ENCODE results near the gene KNDC1. TPM values are rescaled to one million over a fixed set of nuclear protein-coding genes. Genes with fewer than 3 reads are reported as not detected.

The KNDC1 gene
- total and polyA plus RNA-seq, 2 experiments from 2014 or later, result 1.8 to 16.0 TPM

DNA sequence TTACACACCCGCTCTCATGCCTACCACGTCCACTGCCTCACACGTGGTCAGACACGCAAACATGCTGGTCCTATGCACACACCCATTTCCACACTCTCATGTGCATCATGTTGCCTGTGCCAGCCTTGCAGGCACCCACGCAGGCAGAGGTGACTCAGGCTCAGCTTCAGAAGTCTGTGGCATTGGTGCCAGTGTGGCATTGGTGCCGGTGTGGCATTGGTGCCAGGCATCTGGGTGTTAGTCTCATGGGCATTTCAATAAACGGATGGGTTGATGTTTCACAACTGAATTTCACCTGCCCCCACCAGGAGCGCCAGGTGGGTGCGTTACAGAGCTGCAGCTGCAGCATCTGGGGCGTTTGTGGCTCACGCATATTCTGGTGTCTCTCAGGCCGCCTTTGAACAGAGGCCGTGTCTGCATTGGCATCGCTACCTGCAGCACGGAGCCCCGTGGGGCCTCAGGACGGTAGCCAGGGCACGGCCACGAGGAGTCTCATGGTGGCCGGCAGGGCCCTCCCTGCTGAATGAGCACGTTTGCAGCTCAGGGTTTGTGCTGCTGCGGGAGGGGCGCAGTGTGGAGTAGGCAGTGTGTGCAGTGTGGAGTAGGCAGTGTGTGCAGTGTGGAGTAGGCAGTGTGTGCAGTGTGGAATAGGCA is 24.7 kb downstream of the KNDC1 start (continued):
- TF ChIP-seq ZNF114 (CRISPR knock-in tag; IDR thresholded peaks at IDR 0.05) (no peak), POLR2AphosphoS5 (IDR thresholded peaks at IDR 0.05; ENCODE audit: low read depth) (no peak)

DNA sequence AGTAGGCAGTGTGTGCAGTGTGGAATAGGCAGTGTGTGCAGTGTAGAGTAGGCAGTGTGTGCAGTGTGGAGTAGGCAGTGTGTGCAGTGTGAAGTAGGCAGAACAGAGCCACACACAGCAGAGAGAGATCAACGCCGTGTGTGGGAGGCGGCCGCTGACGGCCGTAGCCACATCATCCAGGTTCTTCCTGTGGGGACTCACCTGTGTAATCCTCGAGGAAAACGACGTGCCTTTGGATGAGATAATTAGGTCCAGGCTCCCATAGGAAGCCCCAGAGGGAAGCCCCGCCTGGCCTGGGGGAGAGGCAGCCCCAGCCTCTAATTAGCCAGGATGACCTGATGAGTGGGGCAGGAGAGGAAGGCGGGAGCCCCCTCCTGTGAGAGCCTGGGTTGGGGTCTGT is 25.4 kb downstream of the KNDC1 start:
- ATAC-seq (no peak), DNase-seq (ENCODE audit: low spot score) (no peak)
- Histone ChIP-seq H3K27me3 (ENCODE audit: insufficient read depth) (no peaks in the 10 kb centered on the region), H3K36me3 (ENCODE audit: insufficient read depth) (no peaks in the 10 kb centered on the region), H3K4me2 (no peak overlapping the region), H3K79me2 (replicated peaks; ENCODE audit: insufficient read depth) (no peaks in the 10 kb centered on the region), H2AFZ (no peak overlapping the region), H3K9me2 (ENCODE audit: insufficient read depth) (no peaks in the 10 kb centered on the region), H4K20me1 (replicated peaks; ENCODE audit: insufficient read depth) (no peaks in the 10 kb centered on the region), H3K4me3 (no peak overlapping the region), H3K27ac (ENCODE audit: low read depth) (no peak overlapping the region), H3K4me1 (ENCODE audit: insufficient read depth) (no peaks in the 10 kb centered on the region), H3F3A (replicated peaks; ENCODE audit: low read depth) (no peaks in the 10 kb centered on the region)
- TF ChIP-seq EZH2 (IDR thresholded peaks at IDR 0.05; ENCODE audit: low read depth, unreplicated experiment) (no peak), EZH2phosphoT487 (IDR thresholded peaks at IDR 0.05; ENCODE audit: unreplicated experiment) (no peak), CREB1 (CRISPR knock-in tag; IDR thresholded peaks at IDR 0.05; ENCODE audit: low read depth) (no peak), JUNB (IDR thresholded peaks at IDR 0.05; ENCODE audit: unreplicated experiment) (no peak), NANOG (IDR thresholded peaks at IDR 0.05; ENCODE audit: borderline replicate concordance) (no peak), ZNF114 (CRISPR knock-in tag; IDR thresholded peaks at IDR 0.05) (no peak)
- TF ChIP-seq, protein P1, sequence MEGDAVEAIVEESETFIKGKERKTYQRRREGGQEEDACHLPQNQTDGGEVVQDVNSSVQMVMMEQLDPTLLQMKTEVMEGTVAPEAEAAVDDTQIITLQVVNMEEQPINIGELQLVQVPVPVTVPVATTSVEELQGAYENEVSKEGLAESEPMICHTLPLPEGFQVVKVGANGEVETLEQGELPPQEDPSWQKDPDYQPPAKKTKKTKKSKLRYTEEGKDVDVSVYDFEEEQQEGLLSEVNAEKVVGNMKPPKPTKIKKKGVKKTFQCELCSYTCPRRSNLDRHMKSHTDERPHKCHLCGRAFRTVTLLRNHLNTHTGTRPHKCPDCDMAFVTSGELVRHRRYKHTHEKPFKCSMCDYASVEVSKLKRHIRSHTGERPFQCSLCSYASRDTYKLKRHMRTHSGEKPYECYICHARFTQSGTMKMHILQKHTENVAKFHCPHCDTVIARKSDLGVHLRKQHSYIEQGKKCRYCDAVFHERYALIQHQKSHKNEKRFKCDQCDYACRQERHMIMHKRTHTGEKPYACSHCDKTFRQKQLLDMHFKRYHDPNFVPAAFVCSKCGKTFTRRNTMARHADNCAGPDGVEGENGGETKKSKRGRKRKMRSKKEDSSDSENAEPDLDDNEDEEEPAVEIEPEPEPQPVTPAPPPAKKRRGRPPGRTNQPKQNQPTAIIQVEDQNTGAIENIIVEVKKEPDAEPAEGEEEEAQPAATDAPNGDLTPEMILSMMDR (conservative IDR thresholded peaks at IDR 0.05; ENCODE audit: low read depth in 2 of 2), result no peak
- TF ChIP-seq, protein P2, sequence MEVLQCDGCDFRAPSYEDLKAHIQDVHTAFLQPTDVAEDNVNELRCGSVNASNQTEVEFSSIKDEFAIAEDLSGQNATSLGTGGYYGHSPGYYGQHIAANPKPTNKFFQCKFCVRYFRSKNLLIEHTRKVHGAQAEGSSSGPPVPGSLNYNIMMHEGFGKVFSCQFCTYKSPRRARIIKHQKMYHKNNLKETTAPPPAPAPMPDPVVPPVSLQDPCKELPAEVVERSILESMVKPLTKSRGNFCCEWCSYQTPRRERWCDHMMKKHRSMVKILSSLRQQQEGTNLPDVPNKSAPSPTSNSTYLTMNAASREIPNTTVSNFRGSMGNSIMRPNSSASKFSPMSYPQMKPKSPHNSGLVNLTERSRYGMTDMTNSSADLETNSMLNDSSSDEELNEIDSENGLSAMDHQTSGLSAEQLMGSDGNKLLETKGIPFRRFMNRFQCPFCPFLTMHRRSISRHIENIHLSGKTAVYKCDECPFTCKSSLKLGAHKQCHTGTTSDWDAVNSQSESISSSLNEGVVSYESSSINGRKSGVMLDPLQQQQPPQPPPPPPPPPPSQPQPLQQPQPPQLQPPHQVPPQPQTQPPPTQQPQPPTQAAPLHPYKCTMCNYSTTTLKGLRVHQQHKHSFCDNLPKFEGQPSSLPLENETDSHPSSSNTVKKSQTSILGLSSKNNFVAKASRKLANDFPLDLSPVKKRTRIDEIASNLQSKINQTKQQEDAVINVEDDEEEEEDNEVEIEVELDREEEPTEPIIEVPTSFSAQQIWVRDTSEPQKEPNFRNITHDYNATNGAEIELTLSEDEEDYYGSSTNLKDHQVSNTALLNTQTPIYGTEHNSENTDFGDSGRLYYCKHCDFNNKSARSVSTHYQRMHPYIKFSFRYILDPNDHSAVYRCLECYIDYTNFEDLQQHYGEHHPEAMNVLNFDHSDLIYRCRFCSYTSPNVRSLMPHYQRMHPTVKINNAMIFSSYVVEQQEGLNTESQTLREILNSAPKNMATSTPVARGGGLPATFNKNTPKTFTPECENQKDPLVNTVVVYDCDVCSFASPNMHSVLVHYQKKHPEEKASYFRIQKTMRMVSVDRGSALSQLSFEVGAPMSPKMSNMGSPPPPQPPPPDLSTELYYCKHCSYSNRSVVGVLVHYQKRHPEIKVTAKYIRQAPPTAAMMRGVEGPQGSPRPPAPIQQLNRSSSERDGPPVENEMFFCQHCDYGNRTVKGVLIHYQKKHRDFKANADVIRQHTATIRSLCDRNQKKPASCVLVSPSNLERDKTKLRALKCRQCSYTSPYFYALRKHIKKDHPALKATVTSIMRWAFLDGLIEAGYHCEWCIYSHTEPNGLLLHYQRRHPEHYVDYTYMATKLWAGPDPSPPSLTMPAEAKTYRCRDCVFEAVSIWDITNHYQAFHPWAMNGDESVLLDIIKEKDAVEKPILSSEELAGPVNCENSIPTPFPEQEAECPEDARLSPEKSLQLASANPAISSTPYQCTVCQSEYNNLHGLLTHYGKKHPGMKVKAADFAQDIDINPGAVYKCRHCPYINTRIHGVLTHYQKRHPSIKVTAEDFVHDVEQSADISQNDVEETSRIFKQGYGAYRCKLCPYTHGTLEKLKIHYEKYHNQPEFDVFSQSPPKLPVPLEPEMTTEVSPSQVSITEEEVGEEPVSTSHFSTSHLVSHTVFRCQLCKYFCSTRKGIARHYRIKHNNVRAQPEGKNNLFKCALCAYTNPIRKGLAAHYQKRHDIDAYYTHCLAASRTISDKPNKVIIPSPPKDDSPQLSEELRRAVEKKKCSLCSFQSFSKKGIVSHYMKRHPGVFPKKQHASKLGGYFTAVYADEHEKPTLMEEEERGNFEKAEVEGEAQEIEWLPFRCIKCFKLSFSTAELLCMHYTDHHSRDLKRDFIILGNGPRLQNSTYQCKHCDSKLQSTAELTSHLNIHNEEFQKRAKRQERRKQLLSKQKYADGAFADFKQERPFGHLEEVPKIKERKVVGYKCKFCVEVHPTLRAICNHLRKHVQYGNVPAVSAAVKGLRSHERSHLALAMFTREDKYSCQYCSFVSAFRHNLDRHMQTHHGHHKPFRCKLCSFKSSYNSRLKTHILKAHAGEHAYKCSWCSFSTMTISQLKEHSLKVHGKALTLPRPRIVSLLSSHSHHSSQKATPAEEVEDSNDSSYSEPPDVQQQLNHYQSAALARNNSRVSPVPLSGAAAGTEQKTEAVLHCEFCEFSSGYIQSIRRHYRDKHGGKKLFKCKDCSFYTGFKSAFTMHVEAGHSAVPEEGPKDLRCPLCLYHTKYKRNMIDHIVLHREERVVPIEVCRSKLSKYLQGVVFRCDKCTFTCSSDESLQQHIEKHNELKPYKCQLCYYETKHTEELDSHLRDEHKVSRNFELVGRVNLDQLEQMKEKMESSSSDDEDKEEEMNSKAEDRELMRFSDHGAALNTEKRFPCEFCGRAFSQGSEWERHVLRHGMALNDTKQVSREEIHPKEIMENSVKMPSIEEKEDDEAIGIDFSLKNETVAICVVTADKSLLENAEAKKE (CRISPR knock-in tag; IDR thresholded peaks at IDR 0.05), result no peak
- TF ChIP-seq, protein P3, sequence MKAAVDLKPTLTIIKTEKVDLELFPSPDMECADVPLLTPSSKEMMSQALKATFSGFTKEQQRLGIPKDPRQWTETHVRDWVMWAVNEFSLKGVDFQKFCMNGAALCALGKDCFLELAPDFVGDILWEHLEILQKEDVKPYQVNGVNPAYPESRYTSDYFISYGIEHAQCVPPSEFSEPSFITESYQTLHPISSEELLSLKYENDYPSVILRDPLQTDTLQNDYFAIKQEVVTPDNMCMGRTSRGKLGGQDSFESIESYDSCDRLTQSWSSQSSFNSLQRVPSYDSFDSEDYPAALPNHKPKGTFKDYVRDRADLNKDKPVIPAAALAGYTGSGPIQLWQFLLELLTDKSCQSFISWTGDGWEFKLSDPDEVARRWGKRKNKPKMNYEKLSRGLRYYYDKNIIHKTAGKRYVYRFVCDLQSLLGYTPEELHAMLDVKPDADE (IDR thresholded peaks at IDR 0.05), result no peak
- Mint-ChIP-seq H3K4me1 (no peaks in the 10 kb centered on the region), H3K4me3 (no peak overlapping the region), H3K27me3 (ENCODE audit: insufficient read depth, low read depth, poor library complexity) (peaks cover 3% of the 10 kb centered on the region), H3K9me3 (peaks cover 9% of the 10 kb centered on the region; the same call in 1 of the 3 replicates), H3K36me3 (ENCODE audit: low read depth) (peaks cover 19% of the 10 kb centered on the region), H3K27ac (no peak overlapping the region)

Measured in GM23338 (cell line).